H1 (cell line): ENCODE data around the gene CFAP97D1. TPM values are rescaled to one million over a fixed set of nuclear protein-coding genes. Genes with fewer than 3 reads are reported as not detected.

Experiments used
- EP300 ChIP-seq, 2 experiments: IDR thresholded peaks; 1 replicate in 1 of 2; 2 replicates in 1 of 2; pipeline ENCODE4 v1.6.1; 2011 to 2012; ENCODE audit warnings: low read depth in 2 of 2, low read length in 2 of 2, mild to moderate bottlenecking in 2 of 2, borderline replicate concordance in 1 of 2, inconsistent platforms in 1 of 2, moderate library complexity in 1 of 2
- polyA plus RNA-seq, 7 experiments: library from polyadenylated mRNA; depleted of rRNA in 3 of 7; stranded (reverse) in 5 of 7; unstranded in 2 of 7; fragments of >200 nt in 5 of 7; fragments of 200-250 nt in 2 of 7; gene quantifications; 1 replicate in 5 of 7; 2 replicates in 1 of 7; 4 replicates in 1 of 7; pipeline versions ENCODE4 v1.2.1 to v1.2.3, GENCODE V29; 2011 to 2013; ENCODE audit warnings: missing spikeins in 2 of 7, mixed read lengths in 2 of 7
- total RNA-seq: library from RNA; stranded (reverse); fragmentation: NEBNext Ultra II Directional; extraction: Animal tissue kit (Norgen Biotek cat#: 25700); gene quantifications from 2 replicates; pipeline ENCODE4 v1.2.1, GENCODE V29; 2021

Gene CFAP97D1
- total and polyA plus RNA-seq, 2 of the 8 experiments (the other 6 are each of a cell fraction or from before 2014, with no cell fraction given) = 0.02 to 0.07 TPM

GRCh38 chr17:43772877-43773648 lies 7.2 kb upstream of the CFAP97D1 start (continued):
- TF ChIP-seq EP300 (IDR thresholded peaks at IDR 0.05; ENCODE audit: borderline replicate concordance in 1 of 2, low read depth in 2 of 2, low read length in 2 of 2) = no peak
